Stimulated activated CD8-positive, alpha-beta memory T cell treated with anti-CD3 and anti-CD28 coated beads, Interleukin-2, amount 100 ng/mL, for 48 hours (primary cell): ENCODE results near the gene DHPS.

ENCODE experiments used
- DNase-seq, 2 donors: peaks; one replicate each; pipeline ENCODE4 v3.0.0-alpha.2; 2020; ENCODE audit warnings: low read depth in 2 of 2

Gene DHPS

DNA sequence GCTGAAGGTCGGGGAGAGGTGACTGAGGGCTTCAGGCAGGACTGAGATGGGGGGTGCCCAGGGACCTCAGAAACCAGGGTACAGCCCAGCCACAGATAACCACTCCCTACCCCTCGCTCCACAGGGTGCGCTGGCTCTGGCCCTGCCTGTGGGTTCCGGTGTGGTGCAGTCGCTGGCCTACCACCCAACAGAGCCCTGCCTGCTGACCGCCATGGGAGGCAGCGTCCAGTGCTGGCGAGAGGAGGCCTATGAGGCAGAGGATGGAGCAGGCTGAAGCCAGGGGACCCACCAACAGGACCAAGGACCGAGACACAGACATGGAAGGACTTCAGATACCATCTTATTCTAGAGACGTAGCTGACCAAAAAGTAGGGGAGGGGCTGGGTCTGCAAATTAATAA is 6.3 kb downstream of the DHPS start:
- no peak for DNase-seq

DNA sequence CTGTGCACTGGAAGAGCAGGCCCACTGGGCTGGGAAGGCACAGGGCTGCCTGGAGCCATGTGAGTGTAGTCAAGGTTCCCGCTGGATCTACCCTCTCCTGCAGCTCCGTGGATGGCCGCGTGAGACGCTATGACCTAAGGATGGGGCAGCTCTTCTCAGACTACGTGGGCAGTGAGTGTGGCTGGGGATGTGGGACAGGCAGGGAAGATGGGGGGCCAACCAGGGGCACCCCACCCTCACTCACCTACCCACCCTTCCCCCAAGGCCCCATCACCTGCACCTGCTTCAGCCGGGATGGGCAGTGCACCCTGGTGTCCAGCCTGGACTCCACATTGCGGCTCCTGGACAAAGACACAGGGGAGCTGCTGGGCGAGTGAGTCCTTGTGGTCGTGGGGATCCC is 8.9 kb downstream of the DHPS start:
- no peak for DNase-seq

DNA sequence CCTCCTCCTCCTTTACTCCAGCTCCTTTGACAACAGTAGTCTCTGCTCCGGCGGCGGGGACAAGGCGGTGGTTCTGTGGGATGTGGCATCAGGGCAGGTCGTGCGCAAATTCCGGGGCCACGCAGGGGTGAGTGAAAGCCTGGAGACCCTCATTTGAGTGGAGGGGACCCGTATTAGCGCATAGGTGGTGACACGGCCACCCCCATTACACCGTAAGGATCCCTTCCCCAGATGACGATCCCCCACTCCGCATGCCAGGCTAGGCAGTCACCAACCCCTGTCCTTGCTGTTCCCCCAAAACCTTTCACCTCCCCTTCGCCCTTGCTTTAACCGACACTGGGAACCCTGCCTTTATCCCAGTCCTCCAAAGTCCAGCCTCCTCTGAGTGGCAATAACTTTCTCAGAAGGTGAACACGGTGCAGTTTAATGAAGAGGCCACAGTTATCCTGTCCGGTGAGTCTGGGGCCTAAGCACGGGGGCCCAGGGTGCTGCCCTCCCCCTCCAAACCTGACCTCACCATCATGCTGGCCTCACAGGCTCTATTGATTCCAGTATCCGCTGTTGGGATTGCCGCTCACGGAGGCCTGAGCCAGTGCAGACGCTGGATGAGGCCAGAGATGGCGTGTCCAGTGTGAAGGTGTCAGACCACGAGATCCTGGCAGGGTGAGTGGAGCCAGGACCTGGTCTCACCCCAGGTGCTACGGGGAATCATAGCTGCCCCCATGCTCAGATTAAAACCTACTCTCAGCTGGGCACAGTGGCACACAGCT is 11.3 kb downstream of the DHPS start:
- no peak for DNase-seq

DNA sequence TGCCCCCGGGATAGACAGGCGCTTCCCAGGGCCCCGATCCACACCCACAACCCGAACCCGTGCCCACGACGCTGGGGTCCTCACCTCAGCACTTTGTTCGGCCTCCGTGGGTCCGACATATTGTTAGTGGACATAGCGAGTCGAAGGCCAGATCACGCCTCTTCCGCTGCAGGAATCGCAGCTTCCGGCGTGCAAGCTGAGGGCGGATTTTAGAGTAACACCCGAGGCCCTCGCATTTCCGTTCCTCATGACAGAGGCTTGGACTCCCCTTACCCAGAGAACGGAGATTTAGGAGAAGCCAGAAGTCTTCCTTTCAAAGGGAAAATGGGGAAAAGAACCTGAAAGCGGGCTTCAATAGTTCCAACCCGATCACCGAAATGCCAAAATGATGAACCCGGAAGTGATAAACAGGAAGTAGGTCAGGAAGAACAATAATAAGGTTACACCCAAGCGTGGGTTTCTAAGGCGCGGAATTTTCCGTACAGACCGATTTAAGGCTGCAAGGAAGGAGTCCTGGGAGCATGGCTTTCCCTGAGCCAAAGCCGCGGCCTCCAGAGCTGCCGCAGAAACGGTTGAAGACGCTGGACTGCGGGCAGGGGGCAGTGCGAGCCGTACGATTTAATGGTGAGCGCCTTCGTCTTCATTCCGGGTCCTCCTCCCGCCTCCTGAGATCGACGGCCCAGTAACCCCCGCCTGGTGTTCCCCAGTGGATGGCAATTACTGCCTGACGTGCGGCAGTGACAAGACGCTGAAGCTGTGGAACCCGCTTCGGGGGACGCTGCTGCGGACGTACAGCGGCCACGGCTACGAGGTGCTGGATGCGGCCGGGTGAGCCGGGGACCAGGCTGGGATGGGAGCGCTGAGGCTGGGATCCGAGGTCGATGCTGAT is 12.2 kb downstream of the DHPS start:
- DNase-seq: peak; percentile 63 to 64

DNA sequence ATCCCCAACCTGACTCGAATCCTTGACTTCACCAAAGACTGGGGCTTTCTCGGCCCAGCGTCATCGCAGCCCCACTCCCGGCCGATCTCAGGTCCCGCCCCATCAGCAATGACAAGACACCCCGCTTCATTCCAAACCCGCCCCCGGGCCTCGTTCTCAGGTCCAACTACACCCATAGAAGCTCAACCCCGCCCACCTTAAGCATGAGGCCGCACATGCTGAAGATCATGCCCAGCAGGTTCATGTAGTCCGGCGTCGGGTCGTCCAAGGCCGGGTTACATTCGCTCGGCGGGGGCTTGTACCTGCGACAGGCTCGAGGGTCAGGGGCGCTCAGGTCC is 12.8 kb downstream of the DHPS start:
- DNase-seq: peak; percentile 42 to 48

DNA sequence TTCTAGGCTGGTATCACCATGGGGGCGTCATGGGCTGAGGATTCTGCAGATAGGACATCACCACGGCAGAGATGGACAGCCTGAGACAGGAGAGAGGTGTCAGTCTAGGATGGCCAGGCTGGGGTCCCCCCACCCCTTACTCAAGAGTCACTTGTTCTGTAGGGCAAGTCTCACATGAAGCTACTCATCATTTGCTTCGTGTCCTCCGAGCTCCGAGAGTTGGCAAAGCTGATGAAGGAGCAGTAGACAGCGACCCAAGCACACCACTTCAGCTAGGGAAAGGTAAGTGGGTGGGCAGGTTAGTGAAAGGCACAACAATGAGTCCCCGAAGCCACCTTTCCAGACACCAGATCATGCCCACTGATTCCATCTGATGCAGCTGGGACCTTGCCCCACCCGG is 13.3 kb downstream of the DHPS start:
- DNase-seq: no peak

DNA sequence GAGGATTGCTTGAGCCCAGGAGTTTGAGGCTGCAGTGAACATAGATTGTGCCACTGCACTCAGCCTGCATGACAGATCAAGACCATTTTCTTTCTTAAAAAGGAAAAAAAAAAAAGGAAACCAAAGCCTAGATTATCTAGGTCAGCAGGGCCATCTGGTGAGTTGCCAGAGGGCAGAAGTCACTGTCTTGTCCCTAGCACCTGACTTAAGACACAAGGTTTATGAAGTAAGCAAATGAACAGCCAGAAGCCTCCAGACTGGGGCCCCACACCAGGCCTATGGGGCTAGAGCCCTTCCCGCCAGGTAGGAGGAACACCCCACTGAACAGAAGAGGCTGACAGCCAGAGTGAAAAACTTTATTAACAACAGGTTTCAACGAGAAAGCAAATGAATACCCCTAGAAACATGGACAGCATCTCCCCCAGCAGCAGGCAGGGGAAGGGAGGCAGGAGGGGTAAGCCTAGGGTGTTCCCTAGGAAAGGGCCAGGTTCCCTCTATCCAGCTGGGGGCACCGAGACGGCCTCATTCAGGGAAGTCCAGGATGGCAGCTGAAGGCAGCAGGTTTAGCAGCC is 13.9 kb downstream of the DHPS start:
- no peak for DNase-seq

DNA sequence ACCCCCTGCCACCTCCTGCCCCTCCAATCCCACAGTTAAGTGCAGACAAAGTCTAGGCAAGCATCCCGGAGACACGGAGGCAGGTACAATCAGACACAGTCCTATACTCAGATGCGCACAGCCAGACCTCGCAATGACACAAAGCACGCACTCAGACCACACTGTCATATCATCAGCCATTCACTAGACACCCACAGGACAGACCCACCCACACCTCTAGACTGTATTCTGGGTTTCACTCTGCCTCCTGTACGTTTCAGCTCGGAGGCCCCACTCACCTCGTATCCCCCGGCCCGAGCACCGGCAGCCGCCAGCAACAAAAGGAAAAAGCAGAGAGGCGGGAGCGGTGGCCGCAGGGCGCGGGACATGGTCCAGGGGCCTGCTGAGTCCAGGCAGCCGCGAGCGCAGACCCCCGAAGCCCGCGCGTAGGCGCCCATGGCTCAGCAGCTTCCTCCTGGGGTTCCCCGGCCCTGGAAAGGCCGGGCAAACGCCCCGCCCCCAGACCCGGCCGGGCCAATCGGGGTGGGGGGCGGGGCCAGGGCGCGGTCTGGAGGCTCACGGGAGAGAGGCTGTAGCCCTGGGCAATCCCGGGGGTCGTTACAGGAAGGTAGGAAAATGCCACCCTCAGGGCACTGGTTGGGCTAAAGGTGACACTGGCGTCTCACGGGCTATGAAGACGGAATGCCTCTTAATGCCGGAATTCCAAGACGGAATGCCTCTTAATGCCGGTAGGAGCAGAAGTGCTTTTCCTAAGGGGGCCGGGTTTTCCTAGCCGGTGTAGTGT is 15.2 kb downstream of the DHPS start, which contains the start of the genes MAN2B1 and WDR83:
MAN2B1 (minus strand) TSS at position 478 of the 784 bp plus-strand sequence; CDS start at position 437, 41 bp downstream.
WDR83 (plus strand) TSS at position 543 of the 784 bp plus-strand sequence. CDS start 2,984 bp downstream, outside the sequence.
- peak; percentile 72 to 83 for DNase-seq

DNA sequence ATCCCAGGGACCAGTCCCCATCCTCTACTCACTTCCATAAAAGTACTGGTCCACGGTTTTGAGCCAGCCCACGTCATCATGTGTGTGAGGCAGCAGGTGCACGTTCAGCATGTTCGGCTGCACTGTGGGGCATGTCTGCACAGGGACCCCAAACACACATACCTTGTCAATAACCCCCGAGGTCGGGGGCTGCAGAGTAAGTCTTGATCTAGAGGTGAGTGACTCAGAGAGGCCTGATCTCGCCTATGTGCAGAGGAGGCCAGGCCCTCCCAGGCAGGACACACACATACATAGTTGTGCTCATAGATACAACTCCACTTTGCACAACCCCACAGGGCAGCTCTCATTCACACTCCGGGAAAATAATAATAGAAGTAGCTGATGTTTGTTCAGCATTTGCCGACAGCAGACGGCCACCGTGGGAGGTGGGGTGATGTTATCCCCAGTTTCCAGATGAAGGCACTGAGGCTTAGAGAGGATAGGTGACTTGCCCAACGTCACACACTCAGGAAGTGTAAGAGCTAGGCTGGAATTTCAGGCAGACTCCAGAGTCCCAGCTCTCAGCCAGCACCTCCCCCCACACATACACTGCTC is 15.9 kb downstream of the DHPS start:
- no peak for DNase-seq

DNA sequence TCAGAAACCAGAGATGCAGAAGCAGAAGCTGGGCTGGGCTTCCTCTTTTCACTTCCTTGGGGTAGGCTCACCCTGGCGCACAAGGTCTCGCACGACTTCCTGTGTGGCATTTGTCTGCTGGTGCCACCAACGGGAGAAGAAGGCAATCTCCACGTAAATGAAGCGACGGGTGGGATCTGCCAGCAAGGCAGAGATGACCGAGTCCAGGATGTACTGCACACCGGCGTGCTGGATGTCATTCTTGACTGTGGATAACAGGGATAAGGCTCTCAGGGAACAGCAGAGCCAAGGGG is 16.5 kb downstream of the DHPS start:
- peak in 1 of 2 donors; percentile 35 for DNase-seq

DNA sequence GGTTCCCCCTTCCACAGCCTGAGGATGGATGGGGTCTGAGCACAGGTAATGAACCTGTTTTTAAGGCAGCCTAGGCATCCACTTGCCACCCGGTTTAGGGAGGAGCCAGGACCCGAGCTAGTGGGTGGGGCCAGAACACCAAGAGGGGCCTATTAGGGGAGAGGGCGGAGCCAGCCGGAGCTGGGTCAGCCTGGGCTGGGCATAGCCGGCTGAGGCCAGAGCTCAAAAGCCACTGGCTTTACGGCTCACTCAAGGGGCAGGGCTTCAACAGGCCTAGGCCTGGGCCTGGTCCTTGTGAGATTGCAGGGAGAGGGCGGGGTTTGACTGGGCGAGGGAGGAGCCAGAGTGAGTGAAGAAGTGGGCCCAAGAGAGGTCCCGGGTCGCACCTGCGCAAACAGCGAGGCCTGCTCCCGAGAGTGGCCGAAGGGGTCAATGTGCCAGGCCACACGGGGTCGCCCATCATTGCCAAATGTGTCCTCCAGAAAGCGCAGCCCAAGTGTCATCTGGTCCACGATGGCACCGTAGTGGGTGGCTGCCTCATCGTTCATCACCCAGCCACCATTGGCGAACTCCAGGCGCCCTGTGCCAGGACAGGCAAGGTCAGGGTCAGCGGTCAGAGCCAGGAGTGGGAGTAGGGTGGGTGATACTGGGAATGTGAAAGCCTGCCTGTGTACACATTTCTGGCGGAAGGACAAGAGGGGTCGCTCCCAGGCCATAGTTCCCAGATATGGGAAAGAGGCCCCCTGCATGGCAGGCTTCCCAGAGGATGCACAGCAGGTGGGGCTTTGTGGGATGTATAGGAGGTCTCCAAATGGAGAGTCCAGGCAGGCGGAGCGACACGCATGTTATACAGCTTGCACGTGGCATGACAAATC is 17.0 kb downstream of the DHPS start:
- DNase-seq: no peak

DNA sequence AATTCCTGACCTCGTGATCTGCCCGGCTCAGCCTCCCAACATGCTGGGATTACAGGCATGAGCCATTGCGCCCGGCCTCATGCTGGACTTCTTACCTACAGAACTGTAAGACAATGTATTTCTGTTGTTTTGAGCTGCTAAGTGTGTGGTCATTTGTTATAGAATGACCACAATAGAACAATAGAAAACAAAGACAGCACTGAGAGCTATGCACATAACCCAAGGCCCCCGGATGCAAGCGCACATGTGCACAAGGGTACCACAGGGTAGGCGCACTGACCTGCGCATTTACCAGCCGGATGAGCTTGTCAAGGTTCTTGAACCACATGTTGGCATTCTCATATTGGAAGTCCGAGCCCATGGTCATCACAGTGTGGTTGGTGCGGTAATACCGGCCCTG is 20.7 kb downstream of the DHPS start:
- no peak for DNase-seq

DNA sequence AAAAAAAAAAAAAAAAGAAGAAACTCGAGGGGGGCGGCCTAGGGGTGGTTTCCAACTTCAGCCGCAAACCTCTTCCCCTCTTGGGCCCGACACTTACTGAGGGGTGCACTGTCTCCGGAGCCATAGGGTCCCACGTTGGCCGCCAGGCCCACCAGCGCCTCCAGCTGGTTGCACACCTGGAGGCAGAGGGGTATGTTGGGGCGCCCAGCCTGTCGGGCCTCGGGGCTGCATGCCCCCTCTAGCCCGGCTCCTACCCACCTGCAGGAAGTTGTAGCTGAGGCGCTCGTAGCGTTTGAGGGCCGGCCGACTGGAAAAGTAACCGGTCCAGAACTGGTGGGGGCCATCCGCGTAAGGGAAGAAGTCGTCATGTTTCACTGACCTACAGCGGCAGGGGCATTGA is 23.7 kb downstream of the DHPS start:
- DNase-seq: no peak

DNA sequence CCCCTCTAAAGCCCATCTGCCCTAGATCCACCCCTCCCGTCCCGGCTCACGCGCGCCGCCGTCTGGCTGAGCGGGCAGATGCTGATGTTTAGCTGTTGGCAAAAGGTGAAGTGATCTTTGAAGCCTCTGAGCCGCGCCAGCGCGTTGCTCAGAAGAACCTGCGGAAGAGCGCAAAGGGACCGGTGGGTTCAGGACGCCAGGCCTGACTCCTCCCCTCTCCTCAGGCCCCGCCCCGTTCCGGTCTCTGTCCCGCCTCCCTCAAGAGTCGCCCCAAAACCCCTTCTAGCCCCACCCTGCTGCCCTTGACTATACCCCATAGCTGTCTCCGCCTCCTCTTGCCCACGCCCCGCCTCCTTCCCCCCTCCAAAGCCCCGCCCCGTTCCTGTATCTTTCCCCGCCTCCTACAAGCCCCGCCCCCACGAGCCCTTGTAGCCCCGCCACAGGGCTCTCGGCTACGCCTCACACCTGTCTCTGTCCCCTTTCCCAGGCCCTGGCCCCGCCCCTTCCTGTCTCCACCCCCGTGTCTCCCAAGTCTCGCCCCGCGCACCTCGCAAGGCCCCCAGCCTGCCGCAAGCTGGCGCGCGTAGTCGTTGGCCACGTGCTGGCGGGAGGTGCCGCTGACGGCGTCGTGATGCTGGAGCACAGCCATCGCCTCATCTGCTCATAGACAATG is 24.6 kb downstream of the DHPS start:
- DNase-seq: peak in 1 of 2 donors; percentile 44

DNA sequence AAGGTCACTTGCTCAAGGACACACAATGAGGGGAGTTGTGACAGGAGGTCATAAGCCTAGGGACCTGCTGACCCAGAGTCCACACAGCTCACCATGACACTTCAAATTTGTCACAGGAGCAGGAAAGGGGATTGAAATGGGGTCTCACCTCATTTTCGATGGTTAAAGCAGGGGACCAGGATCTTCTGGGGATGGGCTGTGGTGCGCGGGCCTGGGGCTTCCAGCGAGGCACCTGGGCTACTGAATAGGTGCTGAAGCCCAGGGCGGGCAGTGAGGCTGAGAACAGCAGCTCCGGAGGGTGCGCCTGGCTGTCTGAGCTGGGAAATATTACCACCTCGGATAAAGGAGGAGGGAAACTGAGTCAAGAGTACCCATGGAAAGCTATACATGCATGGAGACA is 26.1 kb downstream of the DHPS start:
- no peak for DNase-seq

DNA sequence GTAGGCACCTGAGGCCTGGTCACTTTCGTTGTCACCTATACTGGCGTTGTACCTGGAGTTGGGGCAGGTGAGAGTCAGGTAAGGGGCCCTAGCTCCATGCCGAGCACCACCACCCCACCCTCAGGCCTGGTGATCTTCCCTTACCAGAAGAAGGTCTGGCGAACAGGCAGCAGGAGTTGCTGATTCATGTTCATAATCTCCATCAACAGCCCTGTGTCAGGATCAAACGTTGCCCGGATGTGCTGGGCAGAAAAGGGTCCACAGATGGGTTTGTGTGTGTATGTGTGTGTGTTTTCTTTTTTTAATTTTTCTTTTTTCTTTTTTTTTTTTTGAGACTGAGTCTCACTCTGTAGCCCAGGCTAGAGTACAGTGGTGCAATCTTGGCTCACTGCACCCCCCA is 29.5 kb downstream of the DHPS start:
- DNase-seq: no peak

DNA sequence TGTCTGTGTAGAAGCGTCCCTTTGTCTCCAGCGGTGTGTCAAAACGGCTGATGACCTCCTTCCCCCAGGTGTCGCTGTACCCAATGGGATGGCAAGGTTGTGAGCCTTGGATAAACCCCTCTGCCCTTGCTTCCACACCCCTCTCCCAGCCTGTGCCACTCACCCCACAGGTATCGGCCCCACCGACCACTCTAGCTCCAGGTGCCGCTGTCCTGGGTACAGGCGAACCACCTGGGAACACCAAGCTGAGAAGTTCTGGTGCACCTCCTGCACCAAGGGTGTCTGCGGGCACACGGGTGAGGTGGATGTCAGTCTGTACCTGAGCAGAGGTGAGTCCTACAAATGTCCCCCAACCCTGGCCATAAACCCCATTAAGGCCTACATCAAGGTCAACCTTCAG is 31.7 kb downstream of the DHPS start:
- no peak for DNase-seq

DNA sequence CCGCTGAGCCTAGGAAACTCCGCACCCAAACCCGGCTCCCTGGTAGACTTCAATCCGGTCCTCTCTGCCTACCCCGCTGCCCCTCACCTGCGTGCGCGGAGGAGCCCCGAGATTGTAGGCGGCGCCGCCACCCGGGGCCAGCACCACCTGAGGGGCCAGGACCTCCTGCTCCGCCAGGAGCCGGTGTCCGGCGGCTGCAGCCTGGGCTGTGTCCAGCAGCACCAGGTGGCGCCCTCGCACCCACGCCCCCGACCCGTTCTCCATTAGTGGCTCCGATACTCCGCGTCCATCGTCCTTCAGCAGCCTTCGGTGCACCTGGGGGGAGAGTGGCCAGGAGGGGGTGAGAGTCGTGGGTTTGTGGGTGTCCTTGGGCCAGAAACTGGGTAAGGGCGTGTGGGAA is 33.6 kb downstream of the DHPS start:
- DNase-seq: no peak

DNA sequence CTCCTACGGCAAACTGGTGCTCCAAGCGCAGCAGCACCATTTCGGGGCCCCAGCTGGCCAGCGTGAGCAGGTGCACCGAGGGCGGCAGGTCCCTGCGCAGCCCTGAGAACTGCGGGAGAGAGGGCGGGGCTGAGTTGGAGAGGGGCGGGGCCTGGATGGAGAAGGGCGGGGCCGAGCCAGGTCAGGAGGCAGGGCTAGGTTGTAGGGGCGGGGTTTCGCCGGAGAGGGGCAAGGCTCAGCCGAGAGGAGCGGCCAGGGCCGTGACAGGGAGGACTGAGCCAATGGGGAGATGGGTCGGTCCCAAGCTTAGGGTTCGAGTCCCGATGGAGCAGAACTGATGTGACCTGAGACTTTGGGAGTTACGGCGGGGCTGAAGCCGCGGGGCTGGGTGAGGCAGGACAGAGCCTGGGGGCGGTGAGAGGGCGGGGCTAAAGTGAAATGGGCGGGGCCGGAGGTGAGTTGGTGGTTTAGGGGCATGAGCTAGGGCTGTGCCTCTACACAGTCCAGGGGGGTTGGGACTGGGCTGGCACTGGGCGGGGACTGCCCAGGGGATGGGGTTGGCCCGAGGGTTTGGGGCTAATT is 34.1 kb downstream of the DHPS start:
- DNase-seq: peak in 1 of 2 donors; percentile 38

DNA sequence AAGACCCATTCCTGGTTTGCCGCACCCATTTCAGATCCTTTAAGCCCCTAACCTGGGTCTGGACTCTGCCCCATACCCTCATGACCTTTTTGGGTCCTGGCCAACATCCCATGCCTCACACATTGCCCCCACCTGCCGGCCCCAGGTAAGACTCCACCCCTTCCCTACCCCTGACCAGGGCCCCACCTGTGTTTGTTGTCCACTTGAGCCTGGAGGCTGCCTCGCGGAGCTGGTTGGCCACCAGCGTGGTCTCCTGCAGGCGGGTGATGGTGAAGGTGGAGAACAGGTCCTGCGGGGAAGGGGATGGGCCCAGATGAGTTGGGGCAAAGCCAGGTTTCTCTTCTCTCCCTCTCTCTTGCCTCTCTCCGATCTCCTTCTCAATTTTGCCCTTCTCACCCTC is 34.6 kb downstream of the DHPS start:
- no peak for DNase-seq
